Jurkat, Clone E6-1 (cell line): Measurements from ENCODE around the gene CCL4. TPM values are rescaled to one million over a fixed set of nuclear protein-coding genes. Genes with fewer than 3 reads are reported as not detected.
"Not testable (repeated sequence)": the region's sequence is repeated elsewhere in the genome, so short reads cannot be mapped to it uniquely, and the experiment has no call there.

Experiments used
- DNase-seq: peaks from one replicate; pipeline ENCODE4 v3.0.0-alpha.2; 2011; ENCODE audit warnings: low read depth, low spot score
- H3K4me3 ChIP-seq: 2 replicates; pipeline ENCODE4 v1.5.1; 2011; ENCODE audit warnings: mild to moderate bottlenecking, low read length, control low read depth, moderate library complexity
- polyA plus RNA-seq: library from polyadenylated mRNA; unstranded; fragments of >200 nt; gene quantifications from one replicate; pipeline ENCODE4 v1.2.1, GENCODE V29; 2012; ENCODE audit warnings: missing spikeins; ENCODE audit not compliant: insufficient read length, insufficient read depth

The CCL4 gene
- not detected for polyA plus RNA-seq

- DNase-seq = not testable (repeated sequence)
Measured at GRCh38 chr17:36103401-36103975, at the start of gene CCL4. Gene CCL4 (plus strand): TSS chr17:36103827. CDS start chr17:36103906, 79 bp downstream.

GRCh38 chr17:36055171-36055570 is 48.5 kb upstream of the CCL4 start:
- no peak for DNase-seq
- no peak overlapping the region for H3K4me3 ChIP-seq

More at GRCh38 chr17:36103401-36103975, at the start of gene CCL4:
- H3K4me3 ChIP-seq = not testable (repeated sequence)

GRCh38 chr17:36055921-36056520 is 47.6 kb upstream of the CCL4 start:
- no peak overlapping the region for H3K4me3 ChIP-seq
- no peak for DNase-seq

- no peak overlapping the region for H3K4me3 ChIP-seq
- DNase-seq = no peak
Measured at GRCh38 chr17:36057911-36058310, 45.7 kb upstream of the CCL4 start.

- DNase-seq = no peak
Measured at GRCh38 chr17:36059406-36059805, 44.2 kb upstream of the CCL4 start.

GRCh38 chr17:36060816-36061215 is 42.8 kb upstream of the CCL4 start:
- no peak for DNase-seq
- no peak overlapping the region for H3K4me3 ChIP-seq

More at GRCh38 chr17:36059406-36059805, 44.2 kb upstream of the CCL4 start:
- H3K4me3 ChIP-seq = no peak overlapping the region

- DNase-seq = no peak
- H3K4me3 ChIP-seq = no peak within 1 kb of the TSS
Measured at GRCh38 chr17:36063786-36064541, 39.7 kb upstream of the CCL4 start, which contains the start of gene CCL18. Gene CCL18 (plus strand): TSS chr17:36064272. CDS start chr17:36064343, 71 bp downstream.

- no peak overlapping the region for H3K4me3 ChIP-seq
- DNase-seq = no peak
Measured at GRCh38 chr17:36066365-36066985, 37.2 kb upstream of the CCL4 start.

- DNase-seq = peak; percentile 18
Measured at GRCh38 chr17:36068524-36068923, 35.1 kb upstream of the CCL4 start.

GRCh38 chr17:36069136-36069535 is 34.5 kb upstream of the CCL4 start:
- H3K4me3 ChIP-seq = no peak overlapping the region
- no peak for DNase-seq

More at GRCh38 chr17:36068524-36068923, 35.1 kb upstream of the CCL4 start:
- H3K4me3 ChIP-seq = no peak overlapping the region

- DNase-seq = no peak
- H3K4me3 ChIP-seq = no peak overlapping the region
Measured at GRCh38 chr17:36070427-36070826, 33.2 kb upstream of the CCL4 start.

- H3K4me3 ChIP-seq = no peak overlapping the region
- DNase-seq = no peak
Measured at GRCh38 chr17:36071751-36072150, 31.9 kb upstream of the CCL4 start.

GRCh38 chr17:36072431-36073121 is 31.1 kb upstream of the CCL4 start:
- DNase-seq = peak; percentile 28
- H3K4me3 ChIP-seq = no peak overlapping the region

GRCh38 chr17:36074365-36074764 is 29.3 kb upstream of the CCL4 start:
- H3K4me3 ChIP-seq = no peak overlapping the region
- DNase-seq = no peak

- DNase-seq, H3K4me3 ChIP-seq: not testable (repeated sequence)
Measured at GRCh38 chr17:36081681-36082471, 21.8 kb upstream of the CCL4 start.

- DNase-seq = peak; percentile 88
- not testable (repeated sequence) for H3K4me3 ChIP-seq
Measured at GRCh38 chr17:36082482-36083120, 21.0 kb upstream of the CCL4 start.

- not testable (repeated sequence) for H3K4me3 ChIP-seq, DNase-seq
Measured at GRCh38 chr17:36083691-36084090, 19.9 kb upstream of the CCL4 start.

GRCh38 chr17:36085765-36086164 is 17.9 kb upstream of the CCL4 start:
- peak; percentile 8 for DNase-seq
- no peak overlapping the region for H3K4me3 ChIP-seq
